Gastroesophageal sphincter (tissue), 4 donors: ENCODE results near the gene GRPR. TPM values are rescaled to one million over a fixed set of nuclear protein-coding genes. Genes with fewer than 3 reads are reported as not detected.
"Not testable (repeated sequence)": the region's sequence is repeated elsewhere in the genome, so short reads cannot be mapped to it uniquely, and the experiment has no call there.

ENCODE experiments used
- ATAC-seq: fragments of 150-250 bp; one replicate; pipeline ENCODE4 v1.9.1; 2016; ENCODE audit warnings: mild to moderate bottlenecking, moderate library complexity
- H3K27ac ChIP-seq, 4 donors: fragments of 200-600 bp; sonication (generic) in 3 of 4; 1 replicate in 3 of 4; 2 replicates in 1 of 4; pipeline ENCODE4 v1.5.1; 2016 to 2019
- H3K27me3 ChIP-seq: fragments of 200-600 bp; sonication (generic); one replicate; pipeline ENCODE4 v1.5.1; 2019
- H3K36me3 ChIP-seq, 2 donors: fragments of 200-600 bp; sonication (generic); one replicate each; pipeline ENCODE4 v1.5.1; 2019; ENCODE audit warnings: control low read depth in 1 of 2
- H3K4me1 ChIP-seq, 3 donors: fragments of 200-600 bp; sonication (generic); 1 replicate in 2 of 3; 2 replicates in 1 of 3; pipeline ENCODE4 v1.5.1; 2016 to 2019; ENCODE audit warnings: control low read depth in 2 of 3
- H3K4me3 ChIP-seq, 2 donors: fragments of 200-600 bp; sonication (generic); one replicate each; pipeline ENCODE4 v1.5.1; 2019; ENCODE audit warnings: mild to moderate bottlenecking in 1 of 2, moderate library complexity in 1 of 2
- H3K9me3 ChIP-seq, 3 donors: fragments of 200-600 bp; sonication (generic); one replicate each; pipeline ENCODE4 v1.5.1; 2017 to 2019; ENCODE audit warnings: control low read depth in 2 of 3
- EP300 ChIP-seq: sonication (generic); formaldehyde crosslinking; IDR thresholded peaks from one replicate; pipeline ENCODE4 v1.6.1; 2017; ENCODE audit warnings: antibody characterized with exemption, mild to moderate bottlenecking
- POLR2A ChIP-seq, 2 donors: fragments of 450-650 bp; IDR thresholded peaks; one replicate each; pipeline ENCODE4 v1.6.1; 2017; ENCODE audit warnings: antibody characterized with exemption in 2 of 2, mild to moderate bottlenecking in 2 of 2, moderate library complexity in 1 of 2
- POLR2AphosphoS5 ChIP-seq: sonication (generic); formaldehyde crosslinking; IDR thresholded peaks from one replicate; pipeline ENCODE4 v1.6.1; 2017; ENCODE audit warnings: antibody characterized with exemption
- WGBS, 2 donors: methylation state at CpG; one replicate each; pipeline ENCODE4 v1.1.5; 2018; ENCODE audit warnings: low coverage in 1 of 2; 5-methylcytosine and 5-hydroxymethylcytosine counted together
- total RNA-seq, 4 donors: library from RNA; depleted of rRNA; stranded (reverse); fragments of >200 nt; gene quantifications; one replicate each; pipeline ENCODE4 v1.1.0, GENCODE V29; 2016
- TF ChIP-seq, protein P1 (sequence below), 4 experiments: fragments of 200-600 bp in 2 of 4; fragments of 450-650 bp in 2 of 4; sonication (generic) in 1 of 4; IDR thresholded peaks; one replicate each; pipeline ENCODE4 v1.5.1; 2017 to 2019; ENCODE audit warnings: antibody characterized with exemption in 4 of 4, mild to moderate bottlenecking in 2 of 4, moderate library complexity in 2 of 4

Gene GRPR
- total RNA-seq, 4 donors from 2014 or later: 3.2 to 39.5 (median 16.0) TPM

- H3K4me1 ChIP-seq: peaks cover 0 to 6% (median 0%) of the 10 kb centered on the region in 3 donors
- no peak overlapping the region for H3K27ac ChIP-seq
- H3K27me3 ChIP-seq: no peaks in the 10 kb centered on the region
- WGBS, 2 donors: 33% methylated on average over 2 of the region's 3 CpGs; no CpG with 5 or more reads in 1 of the 2 donors
- H3K4me3 ChIP-seq: no peak overlapping the region
- no peak for ATAC-seq
- H3K36me3 ChIP-seq: no peaks in the 10 kb centered on the region
- H3K9me3 ChIP-seq: no peaks in the 10 kb centered on the region
- TF ChIP-seq POLR2AphosphoS5 (peak; percentile 12), POLR2A (IDR thresholded peaks at IDR 0.05) (no peak), EP300 (no peak)
- TF ChIP-seq, protein P1, sequence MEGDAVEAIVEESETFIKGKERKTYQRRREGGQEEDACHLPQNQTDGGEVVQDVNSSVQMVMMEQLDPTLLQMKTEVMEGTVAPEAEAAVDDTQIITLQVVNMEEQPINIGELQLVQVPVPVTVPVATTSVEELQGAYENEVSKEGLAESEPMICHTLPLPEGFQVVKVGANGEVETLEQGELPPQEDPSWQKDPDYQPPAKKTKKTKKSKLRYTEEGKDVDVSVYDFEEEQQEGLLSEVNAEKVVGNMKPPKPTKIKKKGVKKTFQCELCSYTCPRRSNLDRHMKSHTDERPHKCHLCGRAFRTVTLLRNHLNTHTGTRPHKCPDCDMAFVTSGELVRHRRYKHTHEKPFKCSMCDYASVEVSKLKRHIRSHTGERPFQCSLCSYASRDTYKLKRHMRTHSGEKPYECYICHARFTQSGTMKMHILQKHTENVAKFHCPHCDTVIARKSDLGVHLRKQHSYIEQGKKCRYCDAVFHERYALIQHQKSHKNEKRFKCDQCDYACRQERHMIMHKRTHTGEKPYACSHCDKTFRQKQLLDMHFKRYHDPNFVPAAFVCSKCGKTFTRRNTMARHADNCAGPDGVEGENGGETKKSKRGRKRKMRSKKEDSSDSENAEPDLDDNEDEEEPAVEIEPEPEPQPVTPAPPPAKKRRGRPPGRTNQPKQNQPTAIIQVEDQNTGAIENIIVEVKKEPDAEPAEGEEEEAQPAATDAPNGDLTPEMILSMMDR (IDR thresholded peaks at IDR 0.05): no peak
These were observed 37.4 kb downstream of the GRPR start for GRCh38 chrX:16160729-16161128.

DNA sequence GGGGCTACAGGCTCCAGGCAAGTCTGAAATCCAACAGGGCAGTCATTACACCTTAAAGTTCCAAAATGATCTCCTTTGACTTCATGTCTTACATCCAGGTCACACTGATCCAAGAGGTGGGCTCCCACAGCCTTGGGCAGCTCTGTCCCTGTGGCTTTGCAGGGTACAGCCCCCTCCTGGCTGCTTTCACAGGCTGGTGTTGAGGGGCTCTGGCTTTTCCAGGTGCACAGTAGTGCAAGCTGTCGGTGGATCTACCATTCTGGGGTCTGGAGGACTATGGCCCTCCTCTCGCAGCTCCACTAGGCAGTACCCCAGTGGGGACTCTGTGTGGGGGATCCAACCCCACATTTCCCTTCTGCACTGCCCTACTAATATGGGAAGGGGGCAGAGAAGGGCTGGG is 37.8 kb downstream of the GRPR start:
- not testable (repeated sequence) for H3K9me3 ChIP-seq, ATAC-seq, H3K36me3 ChIP-seq, H3K4me1 ChIP-seq, H3K27ac ChIP-seq, H3K4me3 ChIP-seq, H3K27me3 ChIP-seq
- no CpG with 5 or more reads among the region's 2 CpGs for WGBS, 2 donors

- no peaks in the 10 kb centered on the region for H3K9me3 ChIP-seq
- no peaks in the 10 kb centered on the region for H3K36me3 ChIP-seq
- H3K27ac ChIP-seq: no peak overlapping the region
- no peaks in the 10 kb centered on the region for H3K27me3 ChIP-seq
- H3K4me1 ChIP-seq: peaks cover 0 to 6% (median 0%) of the 10 kb centered on the region in 3 donors
- no peak for ATAC-seq
- H3K4me3 ChIP-seq: no peak overlapping the region
- 63 to 69% methylated on average over 2 to 5 of the region's 5 CpGs for WGBS, 2 donors
- TF ChIP-seq POLR2A (IDR thresholded peaks at IDR 0.05) (no peak), POLR2AphosphoS5 (no peak)
These were observed 39.0 kb downstream of the GRPR start for GRCh38 chrX:16162391-16162790.

DNA sequence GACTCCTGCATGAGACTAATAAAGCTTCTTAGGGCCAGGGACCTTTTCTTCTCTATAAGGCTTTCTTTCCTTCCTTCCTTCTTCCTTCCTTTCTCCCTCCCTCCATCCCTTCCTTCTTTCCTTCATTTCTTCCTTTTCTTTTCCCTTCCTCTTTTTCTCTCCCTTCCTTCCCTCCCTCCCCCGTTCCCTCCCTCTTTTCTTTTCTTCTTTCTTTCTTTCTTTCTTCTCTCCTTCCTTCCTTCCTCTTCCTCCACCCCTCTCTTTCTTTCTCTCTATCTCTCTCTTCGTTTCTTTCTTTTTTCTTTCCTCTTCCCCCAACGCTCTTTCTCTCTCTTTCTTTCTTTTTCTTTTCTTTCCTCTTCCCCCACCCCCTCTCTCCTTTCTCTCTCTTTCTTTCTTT is 41.4 kb downstream of the GRPR start:
- WGBS, 2 donors: 100% methylated on average over 1 of the region's 3 CpGs
- Histone ChIP-seq H3K36me3 (no peaks in the 10 kb centered on the region), H3K9me3 (no peaks in the 10 kb centered on the region), H3K4me3 (no peak overlapping the region), H3K4me1 (no peaks in the 10 kb centered on the region), H3K27me3 (no peaks in the 10 kb centered on the region), H3K27ac (no peak overlapping the region)
- TF ChIP-seq POLR2AphosphoS5 (no peak), POLR2A (IDR thresholded peaks at IDR 0.05) (no peak), EP300 (no peak)
- TF ChIP-seq, protein P1 (IDR thresholded peaks at IDR 0.05): no peak
- ATAC-seq: no peak

DNA sequence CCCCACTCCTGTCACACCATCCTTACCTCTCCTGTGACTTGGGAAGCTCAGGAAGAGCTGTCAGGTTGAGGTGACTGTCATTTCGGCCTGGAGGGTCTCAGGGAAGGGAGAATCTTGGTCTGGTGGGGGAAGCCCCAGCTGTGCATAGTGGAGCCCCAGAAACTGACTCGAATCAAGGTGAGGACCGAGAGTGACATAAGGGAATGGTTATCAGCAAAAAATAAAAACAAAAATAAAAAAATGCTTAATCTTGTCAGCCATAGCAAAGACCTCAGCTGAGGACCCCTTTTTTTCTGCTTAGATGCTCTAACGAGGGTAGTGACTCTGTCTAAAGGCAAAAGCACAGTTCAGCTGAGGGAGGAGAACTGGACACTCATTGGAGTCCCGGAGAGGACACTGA is 43.8 kb downstream of the GRPR start, which contains the start of gene MAGEB17:
TSS of gene MAGEB17 (plus strand) at position 301 of the 400 bp plus-strand sequence. CDS start 2,902 bp downstream, outside the sequence.
- TF ChIP-seq POLR2AphosphoS5 (no peak), POLR2A (IDR thresholded peaks at IDR 0.05) (no peak), EP300 (no peak)
- TF ChIP-seq, protein P1 (IDR thresholded peaks at IDR 0.05): no peak
- 48 to 60% methylated on average over 1 to 3 of the region's 5 CpGs for WGBS, 2 donors
- no peak for ATAC-seq
- H3K9me3 ChIP-seq: no peaks in the 10 kb centered on the region
- H3K36me3 ChIP-seq: no peaks in the 10 kb centered on the region
- H3K27me3 ChIP-seq: no peaks in the 10 kb centered on the region
- H3K4me3 ChIP-seq: no peak within 1 kb of the TSS
- no peak within 1 kb of the TSS for H3K27ac ChIP-seq
- H3K4me1 ChIP-seq: no peaks in the 10 kb centered on the region

DNA sequence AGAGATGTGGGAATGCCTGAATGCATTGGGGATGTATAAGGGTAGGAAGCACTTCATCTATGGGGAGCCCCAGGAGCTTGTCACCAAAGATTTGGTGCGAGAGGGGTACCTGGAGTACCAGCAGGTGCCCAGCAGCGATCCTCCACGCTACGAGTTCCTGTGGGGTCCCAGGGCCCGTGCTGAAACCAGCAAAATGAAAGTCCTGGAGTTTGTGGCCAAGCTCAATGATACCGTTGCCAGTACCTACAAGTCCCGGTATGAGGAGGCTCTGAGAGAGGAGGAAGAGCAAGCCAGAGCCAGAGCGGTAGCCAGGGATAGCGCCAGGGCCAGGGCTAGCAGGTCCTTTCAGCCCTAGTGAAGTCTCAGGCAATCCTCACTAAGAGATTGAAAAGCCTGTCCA is 47.7 kb downstream of the GRPR start:
- WGBS, 2 donors: no CpG with 5 or more reads among the region's 9 CpGs
- no peak for TF ChIP-seq POLR2A (IDR thresholded peaks at IDR 0.05)
- no peaks in the 10 kb centered on the region for H3K36me3 ChIP-seq

More for the DNA sequence above, 47.7 kb downstream of the GRPR start:
- H3K9me3 ChIP-seq: no peaks in the 10 kb centered on the region
- no peaks in the 10 kb centered on the region for H3K4me1 ChIP-seq
- H3K4me3 ChIP-seq: no peak overlapping the region
- no peak overlapping the region for H3K27ac ChIP-seq
- no peaks in the 10 kb centered on the region for H3K27me3 ChIP-seq
- no peak for ATAC-seq
